NCI-H460 (cell line): ENCODE measurements around the gene ADAMTS16. TPM values are rescaled to one million over a fixed set of nuclear protein-coding genes. Genes with fewer than 3 reads are reported as not detected.

Experiments
- DNase-seq: peaks from one replicate; pipeline ENCODE4 v3.0.0-alpha.2; 2016; ENCODE audit warnings: low read depth; ENCODE audit errors: extremely low read depth
- total RNA-seq: library from RNA; depleted of rRNA; stranded (reverse); fragments of >200 nt; shearing (Covaris generic); gene quantifications from 2 replicates; pipeline ENCODE4 v1.2.3, GENCODE V29; 2014

The ADAMTS16 gene
- total RNA-seq, 1 experiment from 2014 or later, result not detected

GRCh38 chr5:5335107-5335506 is 195.0 kb downstream of the ADAMTS16 start:
- DNase-seq, result no peak

DNA sequence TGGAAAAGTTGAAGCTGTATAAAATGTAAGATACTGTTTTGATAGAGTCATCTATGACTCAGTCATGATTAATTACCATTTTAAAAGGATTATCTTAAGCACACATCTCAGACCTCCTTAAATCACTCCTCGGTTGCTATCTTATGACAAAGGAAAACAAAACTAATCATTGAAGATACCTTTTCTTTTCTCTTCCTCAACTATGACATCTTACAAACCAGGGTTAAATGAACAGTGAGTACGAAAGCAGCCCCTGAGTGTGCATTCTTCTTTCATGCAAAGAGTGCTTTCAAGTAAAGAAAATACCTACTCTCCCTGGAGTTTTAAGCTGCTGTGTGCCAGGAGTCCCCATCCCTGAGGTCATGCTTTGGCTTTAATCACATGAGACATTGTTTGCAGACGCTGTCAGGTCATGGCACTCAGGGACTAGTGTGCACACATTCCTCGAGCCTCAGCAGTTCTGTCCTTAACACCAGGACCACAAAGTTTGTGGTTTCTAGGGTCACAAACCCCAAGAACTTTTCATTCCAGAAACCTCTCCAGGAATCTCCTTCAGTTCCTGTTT is 195.7 kb downstream of the ADAMTS16 start:
- DNase-seq, result no peak

DNA sequence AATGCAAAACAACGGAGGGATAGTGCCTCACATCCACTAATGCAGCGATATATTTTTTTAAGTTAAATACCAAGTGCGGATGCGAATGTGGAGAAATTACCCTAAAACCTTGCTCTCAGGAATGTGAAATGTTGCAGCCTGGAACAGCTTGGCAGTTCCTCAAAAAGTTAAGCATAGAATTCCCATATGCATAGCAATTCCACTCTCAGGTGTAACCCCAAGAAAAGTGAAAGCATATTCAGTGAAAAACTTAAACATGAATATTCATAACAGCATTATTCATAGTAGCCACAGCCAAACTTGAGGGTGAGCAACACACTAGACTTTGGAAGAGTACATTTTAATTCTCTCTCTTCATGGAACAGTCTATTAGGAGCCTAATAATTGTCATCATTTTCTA is 199.1 kb downstream of the ADAMTS16 start:
- DNase-seq, result no peak

GRCh38 chr5:5340206-5340729 is 200.1 kb downstream of the ADAMTS16 start:
- DNase-seq, result peak; percentile 89

- no peak for DNase-seq
Observed at GRCh38 chr5:5341531-5342292, 201.6 kb downstream of the ADAMTS16 start.

DNA sequence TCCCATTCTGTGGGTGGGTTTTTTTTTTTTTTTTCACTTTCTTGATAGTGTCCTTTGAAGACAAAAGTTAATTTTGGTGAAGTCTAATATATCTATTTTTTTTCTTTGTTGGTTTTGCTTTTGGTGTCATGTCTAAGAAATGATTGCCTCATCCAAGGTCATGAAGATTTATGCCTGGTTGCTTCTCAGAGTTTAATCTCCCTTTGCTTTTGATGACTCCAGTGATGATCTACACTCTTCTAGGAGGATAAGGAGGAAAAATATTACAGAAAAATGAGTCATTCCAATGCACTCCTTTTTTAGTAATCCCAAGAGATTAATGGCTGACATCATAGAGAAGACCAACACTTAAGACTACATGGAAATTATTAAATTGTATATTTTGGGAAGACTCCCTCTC is 202.7 kb downstream of the ADAMTS16 start:
- DNase-seq, result no peak

DNA sequence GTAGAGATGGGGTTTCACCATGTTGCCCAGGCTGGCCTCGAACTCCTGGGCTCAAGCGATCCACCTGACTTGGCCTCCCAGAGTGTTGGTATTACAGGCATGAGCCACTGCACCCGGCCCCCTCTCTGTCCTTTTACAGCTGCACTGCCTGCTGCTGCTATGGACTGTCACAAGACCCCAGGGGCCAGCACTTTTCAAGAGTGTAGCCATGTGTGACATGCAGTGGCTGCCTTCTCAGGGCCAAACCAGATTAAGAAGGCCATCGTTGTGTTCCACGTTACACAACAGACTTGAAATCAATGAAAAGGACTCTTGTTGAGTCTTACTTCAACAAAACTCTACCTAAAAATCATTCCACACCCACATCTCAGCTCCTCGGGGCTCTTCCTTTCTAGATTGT is 203.4 kb downstream of the ADAMTS16 start:
- no peak for DNase-seq

DNA sequence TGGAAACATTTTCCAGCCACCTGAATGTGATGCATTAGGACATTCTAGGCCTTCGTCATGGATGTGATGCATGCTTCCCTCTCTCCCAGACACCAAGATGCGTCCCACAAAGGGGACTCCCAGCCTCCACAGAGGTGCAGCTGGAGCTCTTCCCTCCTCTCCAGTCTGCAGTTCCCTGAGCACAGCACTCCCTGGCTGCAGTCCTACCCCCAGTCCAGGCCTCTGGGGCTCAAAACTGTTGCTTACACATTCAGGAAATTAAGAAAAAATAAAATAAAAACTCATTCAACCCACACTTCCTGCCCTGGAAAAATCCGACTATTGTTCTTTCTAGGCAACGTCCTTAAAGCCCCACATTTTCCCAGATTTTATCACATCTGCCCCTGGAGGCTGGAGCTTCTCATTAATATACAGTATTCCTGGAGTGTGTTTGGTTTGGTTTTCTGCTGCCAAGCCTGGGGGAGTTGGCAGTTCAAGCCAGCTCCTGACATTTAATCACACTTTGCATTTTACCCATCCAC is 204.0 kb downstream of the ADAMTS16 start:
- no peak for DNase-seq

DNA sequence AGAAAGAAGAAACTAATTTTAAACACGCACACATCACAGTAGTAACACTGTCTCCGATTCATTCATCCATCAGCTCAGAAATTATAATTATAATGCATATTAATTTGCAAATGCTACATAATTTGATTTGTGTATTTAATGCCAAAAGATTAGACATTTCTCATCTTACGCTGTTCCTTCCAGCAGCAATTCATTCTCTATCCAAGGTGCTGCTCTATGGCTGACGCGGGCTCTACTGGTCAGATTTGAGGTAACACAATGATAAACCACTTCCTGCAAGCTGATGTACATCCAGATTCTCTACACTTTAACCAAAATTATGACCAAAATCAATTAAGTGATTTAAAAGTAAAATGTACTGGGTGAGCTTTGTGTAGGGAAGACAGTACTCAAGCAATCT is 204.5 kb downstream of the ADAMTS16 start:
- DNase-seq, result no peak

DNA sequence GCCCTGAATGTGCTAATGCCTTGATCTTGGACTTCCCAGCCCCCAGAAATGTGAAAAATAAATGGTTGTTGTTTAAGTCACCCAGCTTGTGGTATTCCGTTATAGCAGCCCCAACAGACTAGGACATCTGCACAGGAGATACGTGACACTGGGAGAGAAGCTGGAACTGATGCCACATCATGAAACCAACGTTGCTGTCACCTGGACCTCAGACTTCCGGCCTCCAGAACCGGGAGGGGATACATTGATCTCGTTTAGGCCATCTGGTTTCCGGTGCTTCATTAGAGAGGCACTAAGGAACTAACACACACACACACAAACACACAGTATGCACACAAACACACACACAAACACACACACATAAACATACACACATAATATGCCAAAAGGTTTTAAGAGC is 207.3 kb downstream of the ADAMTS16 start:
- no peak for DNase-seq

- DNase-seq, result no peak
Observed at GRCh38 chr5:5348135-5348534, 208.0 kb downstream of the ADAMTS16 start.

GRCh38 chr5:5348576-5348975 is 208.4 kb downstream of the ADAMTS16 start:
- DNase-seq, result no peak

DNA sequence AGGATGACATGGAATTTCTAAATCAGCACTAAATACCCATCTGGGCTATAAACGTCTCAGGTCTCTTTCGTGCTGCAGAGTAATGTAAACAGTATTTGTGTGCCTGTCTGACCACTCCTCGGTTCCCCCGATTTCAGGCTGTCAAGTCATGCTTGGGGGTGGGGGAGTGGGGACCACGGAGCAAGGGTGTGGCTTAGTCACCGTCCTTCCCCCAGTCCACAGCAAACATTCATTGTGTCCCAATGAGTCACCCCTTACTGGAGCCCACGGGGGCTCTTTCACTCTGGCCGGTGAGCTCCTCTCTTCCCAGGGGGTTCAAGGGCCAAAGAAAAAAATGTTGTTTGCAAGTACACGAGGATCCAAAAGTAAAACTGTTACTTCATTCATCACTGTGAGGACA is 210.0 kb downstream of the ADAMTS16 start:
- no peak for DNase-seq

- DNase-seq, result peak; percentile 8
Observed at GRCh38 chr5:5351288-5351979, 211.3 kb downstream of the ADAMTS16 start.

DNA sequence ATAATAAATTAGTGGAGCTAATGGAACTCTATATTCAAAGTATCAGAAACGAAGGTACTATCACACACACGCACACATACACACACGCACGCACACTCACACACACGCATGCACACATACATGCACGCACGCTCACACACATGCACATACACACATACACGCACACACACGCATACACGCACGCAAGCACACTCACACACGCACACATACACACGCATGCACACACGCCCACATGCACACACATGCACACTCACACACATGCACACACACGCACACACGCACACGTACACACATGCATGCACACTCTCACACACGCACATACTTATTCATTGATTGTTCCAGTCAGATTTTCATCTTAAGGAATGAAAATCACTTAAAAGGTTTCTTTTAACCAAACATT is 212.5 kb downstream of the ADAMTS16 start:
- DNase-seq, result no peak

DNA sequence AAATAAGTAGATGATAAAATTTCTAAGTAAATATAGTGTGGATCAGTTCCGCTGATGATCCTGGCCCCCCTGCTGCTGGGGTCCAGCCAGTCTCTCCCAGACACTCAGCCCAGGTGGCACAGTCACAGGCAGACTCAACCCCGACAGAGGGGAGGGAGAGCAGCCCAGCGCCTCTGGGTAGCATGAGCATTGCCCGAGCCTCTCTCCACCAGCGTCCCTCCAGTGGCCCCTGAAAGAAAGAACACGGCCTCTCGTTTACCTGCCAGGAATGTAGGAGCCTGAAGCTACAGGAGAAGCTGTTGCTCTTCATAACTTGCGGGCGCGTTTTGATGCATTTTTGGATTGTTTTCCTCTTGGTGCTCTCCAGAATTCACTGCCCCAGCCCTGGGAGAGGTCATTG is 213.6 kb downstream of the ADAMTS16 start:
- DNase-seq, result no peak

GRCh38 chr5:5356765-5357164 is 216.6 kb downstream of the ADAMTS16 start:
- no peak for DNase-seq

DNA sequence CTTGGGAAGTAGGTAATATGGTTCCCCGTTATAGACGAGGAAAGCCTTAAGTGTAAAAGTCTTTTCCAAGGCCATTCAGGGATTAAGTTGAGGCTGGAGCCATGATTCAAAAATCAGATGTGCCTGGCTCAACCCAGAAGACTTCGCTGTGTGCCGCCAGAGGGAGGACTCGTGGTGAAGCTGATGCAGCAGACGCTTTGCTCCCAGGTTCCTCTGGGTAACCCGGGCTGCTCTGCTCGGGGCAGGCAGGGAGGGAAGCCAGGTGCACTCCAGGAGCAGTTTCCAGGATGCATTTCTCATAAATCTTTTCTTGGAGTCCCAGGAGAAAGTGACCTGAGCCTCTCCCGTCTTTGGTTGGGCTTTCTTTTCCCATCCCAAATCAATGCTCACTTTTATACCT is 219.5 kb downstream of the ADAMTS16 start:
- no peak for DNase-seq

DNA sequence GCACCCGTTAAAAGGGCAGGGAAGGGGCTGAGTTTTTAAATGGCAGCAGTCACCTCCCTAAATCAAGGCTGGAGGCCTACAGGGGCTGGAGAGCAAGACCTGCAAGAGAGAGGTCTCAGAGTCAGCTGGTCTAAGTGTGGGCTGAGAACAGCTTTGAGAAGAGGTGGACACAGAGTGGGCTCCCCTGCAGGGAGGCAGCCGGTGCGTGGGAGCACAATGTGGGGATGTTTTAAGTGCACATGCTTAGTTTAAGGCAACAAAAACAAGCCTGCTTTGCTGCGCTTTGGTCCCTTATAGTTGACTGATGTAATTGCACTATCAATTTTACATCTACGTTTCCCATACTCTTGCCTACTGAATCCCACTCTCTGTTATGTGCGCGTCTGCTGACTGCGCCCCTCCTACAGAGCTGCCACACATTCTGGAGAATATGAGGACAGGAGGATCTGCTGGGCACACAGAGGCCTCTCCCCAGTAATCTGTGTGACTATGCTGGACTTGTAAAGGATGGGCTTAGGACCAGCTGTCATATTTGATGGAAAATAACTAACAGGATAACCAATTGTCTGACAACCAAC is 220.3 kb downstream of the ADAMTS16 start:
- no peak for DNase-seq

GRCh38 chr5:5360941-5361520 is 220.9 kb downstream of the ADAMTS16 start:
- DNase-seq, result no peak

GRCh38 chr5:5363045-5363444 is 222.9 kb downstream of the ADAMTS16 start:
- no peak for DNase-seq
